Effector memory CD8-positive, alpha-beta T cell (primary cell): ENCODE results near the gene C22orf23.
A peak's percentile ranks its signal among the peaks of the same experiment; 100 is the strongest.

ENCODE experiments used
- ATAC-seq: fragments of 150-1000 bp; cut with Tn5 transposase; replicated peaks from 2 replicates; pipeline ENCODE4 v1.10.0; 2021; ENCODE audit warnings: mild to moderate bottlenecking, moderate library complexity
- DNase-seq, 3 experiments: peaks; one replicate each; pipeline ENCODE4 v3.0.0; 2021
- H3K27ac Mint-ChIP-seq, 2 donors: one replicate each; pipeline ENCODE4 v1.8.0; 2022; ENCODE audit warnings: mild to moderate bottlenecking in 2 of 2, mixed read lengths in 2 of 2, moderate library complexity in 2 of 2
- H3K27me3 Mint-ChIP-seq, 2 donors: one replicate each; pipeline ENCODE4 v1.8.0; 2022; ENCODE audit warnings: mixed read lengths in 2 of 2
- H3K36me3 Mint-ChIP-seq: one replicate; pipeline ENCODE4 v1.8.0; 2022; ENCODE audit warnings: mild to moderate bottlenecking, moderate library complexity, mixed read lengths; ENCODE audit not compliant: insufficient read depth
- H3K4me1 Mint-ChIP-seq, 2 donors: one replicate each; pipeline ENCODE4 v1.8.0; 2022; ENCODE audit warnings: low read depth in 2 of 2, mixed read lengths in 2 of 2
- H3K4me3 Mint-ChIP-seq, 2 donors: one replicate each; pipeline ENCODE4 v1.8.0; 2022; ENCODE audit warnings: mild to moderate bottlenecking in 2 of 2, mixed read lengths in 2 of 2, moderate library complexity in 2 of 2
- H3K9me3 Mint-ChIP-seq, 2 donors: one replicate each; pipeline ENCODE4 v1.8.0; 2022; ENCODE audit warnings: mixed read lengths in 2 of 2
- total RNA-seq, 9 experiments: gene quantifications; one replicate each; lab custom pipeline; 2026; lab: John Stamatoyannopoulos, UW

C22orf23 gene
- total RNA-seq: 0 to 0.21 (median 0.06) reads per million in 9 experiments

DNA sequence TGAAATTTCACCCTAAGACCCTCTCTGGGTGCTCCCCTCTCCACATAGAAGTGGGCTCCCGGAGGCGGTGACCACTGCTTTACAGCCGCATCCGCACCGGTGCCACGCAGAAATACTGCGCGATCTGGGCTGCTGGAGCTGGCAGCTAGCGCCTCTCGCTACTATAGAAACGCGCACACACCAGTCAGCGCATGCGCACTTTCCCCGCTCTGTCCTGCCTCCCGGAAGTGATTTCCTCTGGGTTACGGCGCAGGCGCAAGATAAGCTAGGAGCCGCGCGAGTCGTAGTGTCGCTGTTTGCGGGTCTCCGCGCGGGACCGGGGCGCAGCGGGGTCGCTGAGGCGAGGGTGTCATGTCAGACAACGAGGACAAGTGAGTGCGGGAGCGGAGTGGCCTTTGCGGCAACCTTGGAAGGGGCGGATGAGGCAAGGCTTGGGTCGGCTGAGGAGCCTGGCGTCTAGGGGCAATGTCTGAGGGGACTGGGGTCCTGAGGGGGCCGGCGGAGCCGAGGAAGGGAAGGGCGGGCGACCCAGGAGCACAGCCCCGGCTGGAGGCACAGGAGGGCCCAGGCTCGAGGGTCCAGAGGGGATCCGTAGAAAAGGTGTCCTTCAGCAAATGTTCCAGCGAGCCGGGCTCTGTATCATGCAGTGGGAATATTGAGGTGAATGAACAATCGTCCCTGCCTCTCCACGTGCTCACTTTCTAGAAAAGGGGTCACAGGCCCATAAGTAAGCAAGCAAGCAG lies at the start of gene C22orf23, which contains the start of gene POLR2F:
TSS of gene C22orf23 (minus strand) at position 165 of the 743 bp plus-strand sequence. CDS start 452 bp downstream, outside the sequence.
TSS of gene POLR2F (plus strand) at position 263 of the 743 bp plus-strand sequence. CDS start at position 352, 89 bp downstream.
- peak within 1 kb of the TSS; percentile 88 to 98 for H3K27ac Mint-ChIP-seq
- H3K9me3 Mint-ChIP-seq: no peaks in the 10 kb centered on the region
- peak within 1 kb of the TSS; percentile 83 to 96 for H3K4me3 Mint-ChIP-seq
- ATAC-seq (peak; percentile 96), DNase-seq (peak; percentile 91 to 94 (median 94))
- H3K4me1 Mint-ChIP-seq: peaks cover 28 to 41% of the 10 kb centered on the region in 2 donors
- H3K36me3 Mint-ChIP-seq: peaks cover 25% of the 10 kb centered on the region
- H3K27me3 Mint-ChIP-seq: peaks cover 11% of the 10 kb centered on the region in 2 donors

DNA sequence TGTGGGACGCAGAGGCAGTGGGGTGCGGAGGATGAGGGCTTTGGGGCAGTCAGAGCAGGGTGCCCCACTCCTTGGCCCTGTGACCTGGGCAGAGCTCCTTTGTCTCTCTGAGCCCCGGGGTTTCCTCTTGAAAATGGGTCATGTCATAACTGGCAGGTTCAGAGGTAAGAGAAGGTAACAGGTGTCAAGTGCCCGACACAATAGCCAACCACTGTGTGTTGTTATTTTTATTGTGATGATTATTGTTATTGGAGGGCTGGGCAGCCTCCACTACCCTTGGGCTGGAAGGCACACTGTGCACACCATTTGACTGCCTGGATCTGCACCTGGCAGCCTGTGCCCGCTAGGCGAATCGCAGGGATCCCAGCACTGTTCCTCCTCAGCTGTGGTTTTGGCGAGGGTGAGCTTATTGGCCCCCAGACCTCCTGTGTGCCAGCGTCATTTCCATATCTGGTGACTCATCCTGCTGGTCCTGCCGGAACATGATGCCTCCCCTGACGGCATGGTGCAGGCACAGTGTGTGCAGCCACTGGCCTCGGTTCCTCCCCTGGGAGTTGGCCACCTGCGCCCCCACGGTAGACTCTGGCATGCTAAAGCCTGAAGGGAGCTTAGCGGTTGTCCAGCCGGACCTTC lies 46.4 kb upstream of the C22orf23 start:
- DNase-seq (no peak), ATAC-seq (peak; percentile 74)
- H3K36me3 Mint-ChIP-seq: no peaks in the 10 kb centered on the region
- peaks cover 40 to 57% of the 10 kb centered on the region in 2 donors for H3K4me1 Mint-ChIP-seq
- H3K4me3 Mint-ChIP-seq: peak overlapping the region in 1 of 2 donors; percentile 21
- peak overlapping the region; percentile 97 for H3K27ac Mint-ChIP-seq
- no peaks in the 10 kb centered on the region for H3K27me3 Mint-ChIP-seq
- no peaks in the 10 kb centered on the region for H3K9me3 Mint-ChIP-seq

DNA sequence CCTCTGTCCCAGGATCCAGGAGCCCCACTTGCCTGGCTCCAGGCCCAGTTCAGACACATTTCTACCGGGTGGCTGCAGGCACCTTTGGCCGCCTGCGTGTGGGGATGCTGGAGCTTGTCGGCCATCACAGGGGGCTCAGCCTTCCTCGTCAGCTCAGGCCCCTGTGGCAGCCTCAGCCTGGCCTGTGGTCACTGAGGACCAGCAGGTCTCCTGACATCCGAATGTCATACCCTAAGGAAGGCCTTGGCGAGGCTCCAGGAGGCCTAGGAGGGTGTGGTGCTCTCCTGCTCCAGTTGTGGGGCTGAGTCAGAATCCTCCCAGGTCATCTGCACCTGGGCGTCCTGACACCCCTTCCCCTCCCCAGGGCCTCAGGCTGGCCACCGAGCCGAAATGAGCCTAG lies 45.8 kb upstream of the C22orf23 start:
- Mint-ChIP-seq H3K4me3 (peak overlapping the region in 1 of 2 donors; percentile 37), H3K27ac (peak overlapping the region; percentile 97), H3K4me1 (peaks cover 40 to 55% of the 10 kb centered on the region in 2 donors), H3K9me3 (no peaks in the 10 kb centered on the region), H3K36me3 (no peaks in the 10 kb centered on the region), H3K27me3 (no peaks in the 10 kb centered on the region)
- no peak for ATAC-seq
- no peak for DNase-seq

DNA sequence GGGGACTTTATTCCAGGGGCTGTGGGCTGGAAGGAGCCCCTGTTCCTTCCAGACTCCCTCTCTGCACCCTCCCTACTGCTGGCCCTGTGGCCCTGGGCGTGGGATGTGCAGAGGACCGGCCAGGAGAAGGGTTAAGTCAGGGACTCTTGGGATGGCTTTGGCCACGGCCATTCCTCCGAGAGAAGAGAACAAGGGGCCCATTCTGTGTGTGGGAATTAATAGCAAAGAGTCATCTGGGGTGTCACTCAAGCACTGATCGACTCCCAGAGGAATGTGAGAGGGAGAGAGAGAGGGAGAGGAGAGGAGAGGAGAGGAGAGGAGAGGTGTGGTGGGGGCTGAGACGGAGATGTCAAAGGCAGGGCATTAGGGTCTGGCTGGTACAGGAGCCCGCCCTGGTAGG lies 45.1 kb upstream of the C22orf23 start:
- DNase-seq (no peak), ATAC-seq (no peak)
- H3K36me3 Mint-ChIP-seq: no peaks in the 10 kb centered on the region
- H3K4me3 Mint-ChIP-seq: peak overlapping the region in 1 of 2 donors; percentile 37
- no peaks in the 10 kb centered on the region for H3K27me3 Mint-ChIP-seq
- H3K27ac Mint-ChIP-seq: peak overlapping the region; percentile 97
- peaks cover 41 to 57% of the 10 kb centered on the region in 2 donors for H3K4me1 Mint-ChIP-seq
- no peaks in the 10 kb centered on the region for H3K9me3 Mint-ChIP-seq

DNA sequence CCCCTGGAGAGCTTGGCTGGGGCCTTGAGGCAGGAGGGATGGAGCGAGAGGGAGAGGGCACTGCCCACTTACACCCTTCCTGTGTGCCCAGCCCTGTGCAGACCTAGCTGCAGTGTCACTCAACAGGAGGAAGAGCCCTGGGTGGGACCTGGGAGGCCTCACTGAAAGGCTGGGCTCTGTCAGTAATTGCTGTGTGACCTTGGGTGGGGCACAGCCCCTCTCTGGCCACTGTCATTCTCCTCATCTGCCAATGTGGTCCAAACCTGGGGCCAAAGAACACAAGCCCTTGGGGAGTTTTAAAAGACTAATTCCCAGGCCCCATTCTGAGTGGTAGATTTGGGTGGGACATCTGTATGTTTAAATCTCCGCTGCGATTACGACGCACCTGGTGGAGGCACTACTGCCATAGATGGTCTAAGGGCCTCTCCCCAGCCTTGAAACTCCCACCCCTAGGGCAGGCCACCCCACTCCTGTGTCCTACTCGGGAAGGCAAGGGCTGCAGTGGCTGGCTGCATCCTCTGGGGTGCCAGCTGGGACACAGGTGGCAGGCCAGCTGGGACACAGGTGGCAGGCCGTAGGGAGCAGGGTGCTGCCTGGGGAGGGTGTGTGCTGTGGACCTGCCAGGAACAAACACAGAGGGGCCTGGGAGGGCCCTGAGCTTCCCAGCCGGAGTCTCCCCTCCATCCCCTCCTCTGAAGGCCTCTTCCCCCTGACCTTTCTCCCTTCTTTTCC lies 43.3 kb upstream of the C22orf23 start:
- H3K9me3 Mint-ChIP-seq: no peaks in the 10 kb centered on the region
- H3K4me1 Mint-ChIP-seq: peaks cover 51 to 66% of the 10 kb centered on the region in 2 donors
- no peaks in the 10 kb centered on the region for H3K27me3 Mint-ChIP-seq
- no peaks in the 10 kb centered on the region for H3K36me3 Mint-ChIP-seq
- no peak for ATAC-seq
- no peak for DNase-seq
- peak overlapping the region; percentile 97 for H3K27ac Mint-ChIP-seq
- peak overlapping the region; percentile 49 to 64 for H3K4me3 Mint-ChIP-seq

DNA sequence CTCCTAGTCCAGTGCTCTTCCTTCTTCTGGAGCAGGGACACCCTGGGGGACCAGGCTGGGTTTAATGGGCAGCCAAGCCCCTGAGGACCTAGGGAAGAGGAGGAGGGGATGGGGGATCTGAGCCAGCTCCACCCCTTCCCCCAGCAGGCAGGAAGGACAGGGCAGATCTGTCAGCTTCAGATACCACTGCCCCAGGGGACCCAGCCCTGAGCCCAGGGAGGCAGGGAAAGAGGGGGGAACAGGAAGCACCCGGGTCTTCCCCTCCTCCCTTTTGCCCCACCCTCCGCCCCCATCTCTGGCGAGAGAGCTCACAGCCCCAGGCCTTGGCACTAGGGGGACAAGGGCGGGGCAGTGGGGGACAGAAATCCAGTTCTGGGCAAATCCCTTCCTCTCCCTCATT lies 42.7 kb upstream of the C22orf23 start:
- H3K27me3 Mint-ChIP-seq: no peaks in the 10 kb centered on the region
- no peak for ATAC-seq
- DNase-seq: no peak
- no peaks in the 10 kb centered on the region for H3K9me3 Mint-ChIP-seq
- peak overlapping the region; percentile 56 to 64 for H3K4me3 Mint-ChIP-seq
- H3K4me1 Mint-ChIP-seq: peaks cover 51 to 69% of the 10 kb centered on the region in 2 donors
- H3K36me3 Mint-ChIP-seq: no peaks in the 10 kb centered on the region
- H3K27ac Mint-ChIP-seq: peak overlapping the region; percentile 97

DNA sequence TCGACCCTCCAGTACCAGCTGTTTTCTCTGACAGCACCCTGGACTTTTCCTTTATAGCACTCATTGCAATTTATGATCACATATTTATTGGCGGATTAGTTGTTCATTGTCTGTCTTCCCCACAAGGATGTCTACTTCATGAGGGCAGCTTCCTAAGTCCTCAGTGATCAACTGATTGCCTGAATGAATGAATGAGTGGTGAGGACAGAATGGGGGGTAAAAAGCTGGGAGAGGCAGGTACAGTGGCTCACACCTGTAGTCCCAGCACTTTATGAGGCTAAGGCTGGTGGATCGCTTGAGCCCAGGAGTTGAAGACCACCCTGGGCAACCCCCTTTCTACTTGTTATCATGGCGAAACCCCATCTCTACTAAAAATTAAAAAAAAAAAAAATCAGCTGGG lies 42.1 kb upstream of the C22orf23 start:
- H3K36me3 Mint-ChIP-seq: no peaks in the 10 kb centered on the region
- ATAC-seq (no peak), DNase-seq (no peak)
- peaks cover 51 to 66% of the 10 kb centered on the region in 2 donors for H3K4me1 Mint-ChIP-seq
- peak overlapping the region; percentile 56 to 64 for H3K4me3 Mint-ChIP-seq
- no peaks in the 10 kb centered on the region for H3K27me3 Mint-ChIP-seq
- no peaks in the 10 kb centered on the region for H3K9me3 Mint-ChIP-seq
- peak overlapping the region; percentile 97 for H3K27ac Mint-ChIP-seq

DNA sequence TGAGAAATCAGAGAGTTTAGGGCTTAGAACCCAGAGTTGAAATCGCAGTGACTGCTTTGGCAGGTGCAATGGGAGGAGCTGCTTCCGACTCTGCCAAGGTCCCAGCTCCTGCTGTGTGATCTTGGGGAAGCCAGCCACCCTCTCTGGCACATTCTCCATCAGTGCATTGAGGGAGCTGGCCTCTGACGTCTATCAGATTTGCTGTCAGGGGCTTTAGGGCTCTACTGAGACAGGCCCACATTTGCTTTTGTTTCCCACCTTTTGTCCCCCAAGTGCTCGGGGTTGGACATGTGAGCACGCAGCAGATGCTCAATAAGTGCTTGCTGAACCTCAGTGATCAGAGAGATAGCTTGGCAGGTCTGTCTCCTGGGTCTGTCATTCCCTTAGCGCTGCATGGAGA lies 41.6 kb upstream of the C22orf23 start:
- Mint-ChIP-seq H3K9me3 (no peaks in the 10 kb centered on the region), H3K27me3 (no peaks in the 10 kb centered on the region), H3K4me3 (peak overlapping the region; percentile 56 to 64), H3K36me3 (no peaks in the 10 kb centered on the region), H3K4me1 (peaks cover 46 to 62% of the 10 kb centered on the region in 2 donors), H3K27ac (peak overlapping the region; percentile 97)
- no peak for DNase-seq
- no peak for ATAC-seq

DNA sequence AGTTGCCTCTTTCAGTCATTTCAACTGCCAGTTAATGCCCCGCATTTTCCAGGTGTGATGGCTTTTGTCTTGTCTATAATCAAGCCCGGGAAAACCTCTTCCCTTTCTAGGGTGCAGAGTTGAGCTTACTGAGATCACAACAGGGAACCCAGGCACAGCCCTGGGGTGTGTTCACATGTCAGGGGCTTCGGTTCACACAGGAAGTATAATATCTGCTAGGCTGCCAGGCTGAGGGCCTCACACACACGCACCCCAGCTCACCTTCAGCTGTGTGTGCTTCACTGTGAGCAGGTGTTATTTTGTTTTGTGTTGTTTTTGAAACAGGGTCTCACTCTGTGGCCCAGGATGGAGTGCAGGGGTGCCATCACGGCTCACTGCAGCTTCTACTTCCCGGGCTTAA lies 40.6 kb upstream of the C22orf23 start:
- no peaks in the 10 kb centered on the region for H3K36me3 Mint-ChIP-seq
- H3K9me3 Mint-ChIP-seq: no peaks in the 10 kb centered on the region
- peaks cover 45 to 54% of the 10 kb centered on the region in 2 donors for H3K4me1 Mint-ChIP-seq
- peak; percentile 34 to 48 (median 43) for DNase-seq
- peak; percentile 99 for ATAC-seq
- H3K27me3 Mint-ChIP-seq: no peaks in the 10 kb centered on the region
- H3K27ac Mint-ChIP-seq: peak overlapping the region; percentile 87 to 92
- H3K4me3 Mint-ChIP-seq: peak overlapping the region; percentile 45 to 51

DNA sequence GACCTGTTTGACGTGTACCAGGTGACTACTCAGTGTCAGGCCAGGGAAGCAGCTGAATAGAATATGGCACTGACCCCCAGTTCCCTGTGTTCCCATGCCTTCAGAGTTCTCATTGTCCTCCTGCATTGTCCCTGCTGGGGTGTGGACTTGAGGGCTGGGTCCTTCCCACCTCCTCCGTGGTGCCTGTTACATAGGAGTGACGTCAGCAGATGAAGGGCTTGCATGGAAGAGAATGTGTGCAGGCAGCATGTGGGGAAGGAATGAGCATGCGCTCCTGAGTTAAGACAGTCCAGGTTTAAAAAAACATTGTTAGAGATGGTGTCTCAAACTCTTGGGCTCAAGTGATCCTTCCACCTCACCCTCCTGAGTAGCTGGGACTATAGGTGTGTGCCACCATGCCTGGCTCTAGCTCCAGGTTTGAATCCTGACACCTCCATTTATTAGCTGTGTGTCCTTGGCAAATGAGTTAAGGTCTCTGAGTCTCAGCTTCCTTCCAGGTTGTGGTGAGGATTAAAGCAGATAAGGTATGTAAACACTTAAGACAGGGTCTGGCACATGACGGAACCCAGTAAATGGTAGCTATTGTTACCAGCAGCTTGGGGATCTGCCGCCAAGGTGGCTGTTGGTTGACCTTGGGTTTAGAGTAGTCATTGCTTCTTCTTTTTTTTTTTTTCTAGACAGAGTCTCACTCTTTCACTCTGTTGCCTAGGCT lies 38.5 kb upstream of the C22orf23 start:
- H3K27me3 Mint-ChIP-seq: no peaks in the 10 kb centered on the region
- H3K4me1 Mint-ChIP-seq: peaks cover 35 to 37% of the 10 kb centered on the region in 2 donors
- ATAC-seq (no peak), DNase-seq (no peak)
- H3K27ac Mint-ChIP-seq: no peak overlapping the region
- no peak overlapping the region for H3K4me3 Mint-ChIP-seq
- no peaks in the 10 kb centered on the region for H3K9me3 Mint-ChIP-seq
- H3K36me3 Mint-ChIP-seq: no peaks in the 10 kb centered on the region

DNA sequence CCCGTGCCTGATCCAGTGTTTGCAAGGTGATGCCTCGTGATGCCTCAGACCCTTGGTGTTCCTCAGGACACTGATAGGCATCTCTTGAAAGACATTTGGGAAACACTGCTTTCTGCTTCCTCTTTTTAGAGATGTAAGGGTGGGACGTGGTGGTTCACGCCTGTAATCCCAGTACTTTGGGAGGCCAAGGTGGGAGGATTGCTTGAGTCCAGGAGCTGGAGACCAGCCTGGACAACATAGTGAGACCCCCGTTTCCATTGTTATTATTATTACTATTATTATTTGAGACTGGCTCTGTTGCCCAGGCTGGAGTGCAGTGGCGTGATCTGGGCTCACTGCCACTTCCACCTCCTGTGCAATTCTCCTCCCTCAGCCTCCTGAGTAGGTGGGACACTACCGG lies 37.5 kb upstream of the C22orf23 start:
- no peak for DNase-seq
- ATAC-seq: no peak
- H3K9me3 Mint-ChIP-seq: no peaks in the 10 kb centered on the region
- H3K4me3 Mint-ChIP-seq: no peak overlapping the region
- H3K36me3 Mint-ChIP-seq: no peaks in the 10 kb centered on the region
- no peaks in the 10 kb centered on the region for H3K27me3 Mint-ChIP-seq
- peaks cover 25 to 28% of the 10 kb centered on the region in 2 donors for H3K4me1 Mint-ChIP-seq
- no peak overlapping the region for H3K27ac Mint-ChIP-seq

DNA sequence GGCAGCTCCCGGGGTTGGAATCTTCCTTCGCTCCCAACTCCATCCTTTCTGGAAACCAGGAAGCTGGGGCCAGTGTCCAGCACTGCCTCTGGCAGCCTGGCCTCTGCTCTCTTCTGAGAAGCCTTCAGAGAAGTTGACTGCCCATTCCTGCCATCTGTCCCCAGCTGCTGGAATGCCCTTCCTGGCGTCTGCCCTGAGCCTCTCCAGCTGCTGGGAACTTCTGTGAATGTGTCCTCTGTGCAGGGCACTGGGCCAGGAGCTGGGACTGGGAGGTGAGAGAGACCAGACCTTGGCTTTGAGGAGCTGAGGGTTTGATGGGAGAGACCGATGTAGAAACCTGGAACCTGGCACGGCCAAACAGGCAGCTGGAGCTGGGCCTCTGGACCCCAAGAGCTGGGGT lies 36.9 kb upstream of the C22orf23 start:
- Mint-ChIP-seq H3K4me1 (peaks cover 20 to 22% of the 10 kb centered on the region in 2 donors), H3K9me3 (no peaks in the 10 kb centered on the region), H3K4me3 (no peak overlapping the region), H3K27me3 (no peaks in the 10 kb centered on the region), H3K36me3 (no peaks in the 10 kb centered on the region), H3K27ac (no peak overlapping the region)
- no peak for ATAC-seq
- no peak for DNase-seq
